Upper lobe of left lung (tissue), 6 donors: Measurements from ENCODE around the gene PTPRK. TPM values are rescaled to one million over a fixed set of nuclear protein-coding genes. Genes with fewer than 3 reads are reported as not detected.

Experiments
- ATAC-seq, 2 donors: fragments of 200-7000 bp; cut with Tn5 transposase; one replicate each; pipeline ENCODE4 v1.9.1; 2022; ENCODE audit warnings: mild to moderate bottlenecking in 2 of 2, moderate library complexity in 2 of 2; ENCODE audit not compliant: low FRiP score in 2 of 2
- DNase-seq, 2 donors: peaks; one replicate each; pipeline ENCODE4 v3.0.0-alpha.2; 2019 to 2020
- H3K27ac ChIP-seq, 4 donors: fragments of 200-600 bp; sonication (generic); one replicate each; pipeline ENCODE4 v1.5.1; 2016 to 2019
- H3K27me3 ChIP-seq, 4 donors: fragments of 200-600 bp; sonication (generic); one replicate each; pipeline ENCODE4 v1.5.1; 2017 to 2019
- H3K36me3 ChIP-seq, 4 donors: fragments of 200-600 bp; sonication (generic); one replicate each; pipeline ENCODE4 v1.5.1; 2016 to 2019
- H3K4me1 ChIP-seq, 4 donors: fragments of 200-600 bp; sonication (generic); one replicate each; pipeline ENCODE4 v1.5.1; 2018 to 2019
- H3K4me3 ChIP-seq, 4 donors: fragments of 200-600 bp; sonication (generic); one replicate each; pipeline ENCODE4 v1.5.1; 2017 to 2019; ENCODE audit warnings: mild to moderate bottlenecking in 2 of 4, moderate library complexity in 1 of 4
- H3K9me3 ChIP-seq, 4 donors: fragments of 200-600 bp; sonication (generic); one replicate each; pipeline ENCODE4 v1.5.1; 2018 to 2019
- CTCF ChIP-seq, 6 experiments: fragments of 450-650 bp in 4 of 6; fragments of 200-600 bp in 2 of 6; sonication (generic) in 2 of 6; IDR thresholded peaks; one replicate each; pipeline ENCODE4 v1.5.1; 2016 to 2019; ENCODE audit warnings: antibody characterized with exemption in 6 of 6
- EP300 ChIP-seq, 4 donors: sonication (generic); formaldehyde crosslinking; IDR thresholded peaks; one replicate each; pipeline ENCODE4 v1.5.1; 2017; ENCODE audit warnings: antibody characterized with exemption in 4 of 4, control low read depth in 2 of 4
- POLR2A ChIP-seq, 4 donors: fragments of 450-650 bp; IDR thresholded peaks; one replicate each; pipeline ENCODE4 v1.5.1; 2016 to 2017; ENCODE audit warnings: antibody characterized with exemption in 4 of 4, mild to moderate bottlenecking in 2 of 4
- POLR2AphosphoS5 ChIP-seq, 2 donors: sonication (generic); formaldehyde crosslinking; IDR thresholded peaks; one replicate each; pipeline ENCODE4 v1.5.1; 2017; ENCODE audit warnings: antibody characterized with exemption in 2 of 2
- WGBS, 2 donors: methylation state at CpG; one replicate each; pipeline ENCODE4 v1.1.5; 2017 to 2018; 5-methylcytosine and 5-hydroxymethylcytosine counted together
- total RNA-seq, 6 donors: library from RNA; depleted of rRNA in 4 of 6; stranded (reverse); fragments of >200 nt in 4 of 6; gene quantifications; one replicate each; pipeline versions ENCODE4 v1.1.0 to v1.2.1, GENCODE V29; 2016 to 2021
- donor health status: DM: no; HTN: no; CAD: no; lungs with moderate emphysema.
- donor health status: DM: no; HTN: yes; CAD: no; lungs with severe emphysema.

Gene PTPRK
- total RNA-seq, 6 donors from 2014 or later, result 42.7 to 97.4 (median 65.2) TPM

DNA sequence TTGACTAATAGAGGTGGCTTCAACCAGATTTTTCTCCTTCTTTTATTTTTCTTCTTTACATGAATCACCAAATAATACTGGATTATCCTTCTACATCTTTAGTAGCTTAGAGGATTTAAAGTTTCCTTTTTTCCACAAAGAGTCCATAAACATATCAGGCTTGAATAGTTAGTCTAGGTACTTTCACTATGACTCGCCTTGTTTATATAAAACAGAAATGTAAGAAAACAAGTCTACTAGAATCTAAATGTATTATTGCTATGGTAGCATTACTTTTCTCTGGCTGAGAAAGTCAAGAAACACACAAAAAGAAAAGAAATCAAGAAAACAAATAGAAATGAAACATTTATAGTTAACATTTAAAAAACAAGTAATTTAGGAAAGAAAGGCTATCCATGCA lies 215.2 kb downstream of the PTPRK start:
- ATAC-seq (no peak), DNase-seq (no peak)
- Histone ChIP-seq H3K4me3 (no peak overlapping the region), H3K27ac (no peak overlapping the region), H3K9me3 (no peaks in the 10 kb centered on the region), H3K4me1 (no peaks in the 10 kb centered on the region), H3K36me3 (no peaks in the 10 kb centered on the region), H3K27me3 (no peaks in the 10 kb centered on the region)
- TF ChIP-seq POLR2A (IDR thresholded peaks at IDR 0.05), result no peak
- TF ChIP-seq CTCF (IDR thresholded peaks at IDR 0.05), result no peak
- 88 to 89% methylated on average over 1 of the region's 1 CpG for WGBS, 2 donors

DNA sequence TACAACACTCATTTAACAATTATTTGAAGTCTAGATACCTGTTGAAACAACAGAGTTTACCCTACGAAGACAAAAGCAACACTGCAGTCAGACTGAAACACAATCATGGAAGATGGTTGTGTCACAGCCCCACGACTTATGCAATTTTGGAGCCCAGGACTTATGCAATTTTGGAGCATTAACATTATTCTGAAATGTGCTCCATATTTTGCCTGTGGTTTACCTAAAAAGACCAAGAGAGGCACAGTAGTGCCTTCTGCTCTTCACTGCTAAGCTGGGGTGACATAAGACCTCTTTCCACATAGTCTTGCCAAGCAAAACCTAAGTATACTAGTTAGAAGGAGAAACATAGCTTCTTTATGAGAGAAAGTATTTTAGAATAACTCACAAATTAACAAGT lies 216.5 kb downstream of the PTPRK start:
- Histone ChIP-seq H3K4me1 (no peaks in the 10 kb centered on the region), H3K9me3 (no peaks in the 10 kb centered on the region), H3K27me3 (no peaks in the 10 kb centered on the region), H3K4me3 (no peak overlapping the region), H3K36me3 (no peaks in the 10 kb centered on the region), H3K27ac (no peak overlapping the region)
- DNase-seq (no peak), ATAC-seq (no peak)
- 72 to 75% methylated on average over 2 of the region's 2 CpGs for WGBS, 2 donors
- TF ChIP-seq POLR2A (IDR thresholded peaks at IDR 0.05), result no peak
- TF ChIP-seq EP300 (IDR thresholded peaks at IDR 0.05), result no peak
- TF ChIP-seq CTCF (IDR thresholded peaks at IDR 0.05), result no peak

GRCh38 chr6:128302942-128303341 lies 217.5 kb downstream of the PTPRK start:
- Histone ChIP-seq H3K36me3 (no peaks in the 10 kb centered on the region), H3K4me1 (no peaks in the 10 kb centered on the region), H3K27ac (no peak overlapping the region), H3K9me3 (no peaks in the 10 kb centered on the region), H3K4me3 (no peak overlapping the region), H3K27me3 (no peaks in the 10 kb centered on the region)
- DNase-seq, result no peak
- ATAC-seq, result no peak
- WGBS, 2 donors, result 94 to 96% methylated on average over 5 of the region's 5 CpGs
- TF ChIP-seq POLR2A (IDR thresholded peaks at IDR 0.05) (no peak), CTCF (IDR thresholded peaks at IDR 0.05) (no peak), EP300 (IDR thresholded peaks at IDR 0.05) (no peak), POLR2AphosphoS5 (IDR thresholded peaks at IDR 0.05) (no peak)

GRCh38 chr6:128295670-128296069 lies 224.7 kb downstream of the PTPRK start:
- TF ChIP-seq EP300 (IDR thresholded peaks at IDR 0.05), result no peak
- no peak for TF ChIP-seq POLR2A (IDR thresholded peaks at IDR 0.05)
- TF ChIP-seq CTCF (IDR thresholded peaks at IDR 0.05), result no peak
- no peak for TF ChIP-seq POLR2AphosphoS5 (IDR thresholded peaks at IDR 0.05)
- no peak overlapping the region for H3K4me3 ChIP-seq
- no peaks in the 10 kb centered on the region for H3K27me3 ChIP-seq
- H3K4me1 ChIP-seq, result no peaks in the 10 kb centered on the region
- no peaks in the 10 kb centered on the region for H3K36me3 ChIP-seq
- no peak overlapping the region for H3K27ac ChIP-seq
- WGBS, 2 donors, result 76 to 84% methylated on average over 2 of the region's 2 CpGs
- DNase-seq (no peak), ATAC-seq (no peak)
- no peaks in the 10 kb centered on the region for H3K9me3 ChIP-seq

DNA sequence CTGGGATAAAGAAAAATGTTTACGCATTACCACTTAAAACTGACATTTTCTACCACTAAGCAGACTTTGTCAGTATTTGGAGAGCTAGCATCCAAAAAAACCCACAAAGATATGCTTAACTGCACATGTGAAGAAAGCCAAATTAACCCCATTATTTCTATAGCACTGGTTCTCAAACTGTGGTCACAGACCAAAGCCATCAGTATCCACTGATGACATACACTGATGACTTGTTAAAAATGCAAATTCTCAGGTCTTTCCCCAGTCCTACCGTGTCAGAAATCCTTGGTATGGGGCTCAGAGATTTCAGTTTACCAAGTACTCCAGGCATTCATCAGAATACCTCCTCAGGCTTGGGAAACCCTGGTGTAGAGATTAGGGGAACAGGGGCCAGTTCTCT lies 230.2 kb downstream of the PTPRK start:
- TF ChIP-seq EP300 (IDR thresholded peaks at IDR 0.05), result no peak
- no peak for TF ChIP-seq POLR2AphosphoS5 (IDR thresholded peaks at IDR 0.05)
- no peak for TF ChIP-seq POLR2A (IDR thresholded peaks at IDR 0.05)
- WGBS, 2 donors, result 90 to 91% methylated on average over 2 of the region's 2 CpGs
- ATAC-seq, result no peak

More for the DNA sequence above, 230.2 kb downstream of the PTPRK start:
- H3K36me3 ChIP-seq, result no peaks in the 10 kb centered on the region
- no peak for DNase-seq
- no peaks in the 10 kb centered on the region for H3K4me1 ChIP-seq
- no peaks in the 10 kb centered on the region for H3K9me3 ChIP-seq
- no peak overlapping the region for H3K27ac ChIP-seq
- H3K27me3 ChIP-seq, result no peaks in the 10 kb centered on the region
- no peak overlapping the region for H3K4me3 ChIP-seq
